Nephron (organoid): ENCODE results near the gene VEGFB.
A peak's percentile ranks its signal among the peaks of the same experiment; 100 is the strongest.

ENCODE experiments used
- H3K27ac Mint-ChIP-seq, 3 experiments: 2 replicates each; pipeline ENCODE4 v1.8.0; 2020; ENCODE audit warnings: mixed read lengths in 3 of 3, mild to moderate bottlenecking in 2 of 3, moderate library complexity in 1 of 3
- H3K27me3 Mint-ChIP-seq: 2 replicates; pipeline ENCODE4 v1.8.0; 2021; ENCODE audit warnings: low read depth, mild to moderate bottlenecking, moderate library complexity, mixed read lengths
- H3K36me3 Mint-ChIP-seq: 2 replicates; pipeline ENCODE4 v1.8.0; 2020; ENCODE audit warnings: low read depth, mixed read lengths
- H3K4me1 Mint-ChIP-seq: 2 replicates; pipeline ENCODE4 v1.8.0; 2020; ENCODE audit warnings: mixed read lengths
- H3K4me3 Mint-ChIP-seq, 3 experiments: 2 replicates each; pipeline ENCODE4 v1.8.0; 2020; ENCODE audit warnings: mild to moderate bottlenecking in 3 of 3, mixed read lengths in 3 of 3, moderate library complexity in 2 of 3
- H3K9me3 Mint-ChIP-seq: 2 replicates; pipeline ENCODE4 v1.8.0; 2020; ENCODE audit warnings: mixed read lengths
- CTCF ChIP-seq, 3 experiments: fragments of 200-600 bp; sonication (generic); IDR thresholded peaks; one replicate each; pipeline ENCODE4 v1.5.0; 2021; ENCODE audit warnings: antibody characterized with exemption in 3 of 3; ENCODE audit not compliant: unreplicated experiment in 3 of 3

The VEGFB gene

DNA sequence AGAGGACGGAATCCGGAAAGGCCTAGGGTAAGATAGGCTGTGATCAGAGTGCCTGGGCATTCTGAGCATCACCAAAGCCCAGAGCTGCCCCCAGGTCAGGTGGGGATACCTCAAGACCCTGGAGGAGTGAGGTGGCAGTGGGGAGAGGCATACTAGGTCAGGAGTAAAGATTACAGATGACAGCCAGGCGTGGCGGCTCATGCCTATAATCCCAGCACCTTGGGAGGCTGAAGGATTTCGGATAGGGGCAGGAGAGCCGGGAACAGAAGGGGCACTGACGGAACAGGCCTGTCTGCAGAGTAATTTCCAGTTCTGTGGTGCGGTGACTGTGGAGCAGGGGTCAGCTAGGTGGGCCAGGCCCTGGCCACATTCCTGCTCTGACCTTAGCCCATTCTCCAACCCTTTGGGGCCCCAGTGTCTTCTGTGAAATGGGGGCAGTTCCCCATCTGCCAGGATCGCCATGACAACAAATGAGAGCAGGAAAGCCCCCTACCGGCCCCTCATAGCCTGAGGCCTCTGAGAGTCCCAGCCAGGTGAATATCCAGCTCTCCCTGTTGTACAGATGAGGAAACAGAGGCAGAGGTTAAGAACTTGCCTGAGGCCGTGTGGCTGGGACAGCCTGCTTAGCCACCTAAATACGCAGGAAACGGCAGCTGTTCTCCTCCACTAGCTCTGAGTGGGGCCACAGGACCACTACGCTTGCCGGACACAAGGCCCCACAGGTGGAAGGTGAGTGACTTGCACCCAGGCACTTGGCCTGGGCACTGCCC is 40.8 kb downstream of the VEGFB start:
- peaks cover 9% of the 10 kb centered on the region for H3K36me3 Mint-ChIP-seq
- no peak overlapping the region for H3K4me3 Mint-ChIP-seq

GRCh38 chr11:64275841-64276240 is 41.5 kb downstream of the VEGFB start:
- Mint-ChIP-seq H3K36me3 (peaks cover 9% of the 10 kb centered on the region), H3K27ac (no peak overlapping the region), H3K27me3 (no peaks in the 10 kb centered on the region), H3K4me3 (no peak overlapping the region), H3K4me1 (peaks cover 4% of the 10 kb centered on the region), H3K9me3 (no peaks in the 10 kb centered on the region)
- TF ChIP-seq CTCF (IDR thresholded peaks at IDR 0.05; ENCODE audit: unreplicated experiment in 3 of 3), result no peak

More for the DNA sequence above, 40.8 kb downstream of the VEGFB start:
- TF ChIP-seq CTCF (IDR thresholded peaks at IDR 0.05; ENCODE audit: unreplicated experiment in 3 of 3), result no peak
- H3K27ac Mint-ChIP-seq, result no peak overlapping the region
- H3K27me3 Mint-ChIP-seq, result no peaks in the 10 kb centered on the region
- peaks cover 4% of the 10 kb centered on the region for H3K4me1 Mint-ChIP-seq
- no peaks in the 10 kb centered on the region for H3K9me3 Mint-ChIP-seq

DNA sequence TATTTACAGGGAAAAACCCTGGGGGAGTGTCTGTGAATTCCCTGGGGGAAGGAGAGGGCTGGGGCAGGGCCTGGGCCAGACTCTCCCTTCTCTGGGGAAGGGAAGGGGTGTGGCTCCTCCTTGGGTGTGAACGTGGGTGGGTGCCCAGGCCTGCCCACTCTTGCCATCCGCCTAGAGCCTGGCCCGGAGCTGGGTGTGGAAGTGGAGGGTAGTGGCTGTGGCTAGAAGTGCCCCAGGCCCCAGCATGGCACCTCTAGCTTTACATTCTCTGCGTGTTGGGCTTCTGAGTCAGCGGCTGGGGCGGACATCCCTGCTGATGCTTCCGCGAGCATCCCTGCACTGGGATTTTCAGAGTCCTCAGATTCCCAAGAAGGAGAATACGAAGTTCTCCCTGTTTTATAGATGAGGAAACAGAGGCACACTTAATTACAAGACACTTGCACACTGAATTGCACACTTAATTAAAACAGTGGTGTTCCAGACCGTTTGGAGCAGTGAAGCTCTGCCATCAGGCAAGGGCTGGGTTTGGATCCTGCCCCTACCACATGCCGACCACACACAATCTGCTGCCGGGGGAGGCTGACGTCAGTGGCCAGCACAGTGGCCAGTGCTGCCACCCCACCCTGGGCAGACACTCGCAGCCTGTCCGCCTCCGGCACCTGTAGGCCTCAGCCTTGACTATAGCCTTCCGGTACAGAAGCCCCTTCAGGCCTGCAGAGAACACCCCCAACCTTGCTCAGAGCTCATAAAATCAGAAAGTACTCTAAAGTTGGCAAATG is 42.5 kb downstream of the VEGFB start:
- TF ChIP-seq CTCF (IDR thresholded peaks at IDR 0.05; ENCODE audit: unreplicated experiment in 3 of 3), result no peak
- Mint-ChIP-seq H3K4me1 (peaks cover 4% of the 10 kb centered on the region), H3K4me3 (no peak overlapping the region), H3K9me3 (no peaks in the 10 kb centered on the region), H3K27ac (no peak overlapping the region), H3K36me3 (peaks cover 18% of the 10 kb centered on the region), H3K27me3 (no peaks in the 10 kb centered on the region)

DNA sequence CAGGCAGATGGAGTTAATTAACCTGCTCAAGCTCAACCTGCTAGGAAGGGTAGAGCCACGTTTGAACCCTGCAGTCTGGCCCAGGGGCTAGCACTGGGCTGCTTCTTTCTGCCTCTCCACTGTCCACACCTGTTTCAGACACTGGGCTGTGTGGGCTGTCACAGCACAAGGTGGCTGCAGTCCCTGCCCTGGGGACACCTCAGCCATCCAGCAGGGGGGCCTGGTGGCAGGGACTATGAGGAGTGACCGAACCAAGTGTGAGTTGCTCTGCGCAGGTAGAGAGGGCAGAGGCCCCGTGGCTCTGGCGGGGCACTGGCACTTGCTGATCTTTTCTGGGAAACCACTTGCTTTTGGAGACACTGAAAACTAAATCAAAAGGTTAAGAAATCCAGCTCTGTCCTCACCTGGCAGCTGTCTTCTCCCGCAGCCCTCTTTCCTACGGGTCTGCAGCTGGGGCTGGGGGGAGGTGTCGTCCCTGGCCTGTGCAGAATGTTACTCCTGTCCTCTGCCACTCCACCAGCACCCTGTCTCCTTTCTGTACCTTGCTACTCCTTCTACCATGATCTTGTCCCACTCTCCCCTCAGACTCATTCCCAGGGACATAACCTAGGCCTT is 44.3 kb downstream of the VEGFB start:
- no peaks in the 10 kb centered on the region for H3K27me3 Mint-ChIP-seq

More for the DNA sequence above, 44.3 kb downstream of the VEGFB start:
- no peak for TF ChIP-seq CTCF (IDR thresholded peaks at IDR 0.05; ENCODE audit: unreplicated experiment in 3 of 3)
- Mint-ChIP-seq H3K9me3 (no peaks in the 10 kb centered on the region), H3K4me3 (no peak overlapping the region), H3K4me1 (peaks cover 4% of the 10 kb centered on the region), H3K27ac (peak overlapping the region in 1 of 3 experiments; percentile 16), H3K36me3 (peaks cover 24% of the 10 kb centered on the region)
